GM12878 (cell line): ENCODE results near the gene RDH12. TPM values are rescaled to one million over a fixed set of nuclear protein-coding genes. Genes with fewer than 3 reads are reported as not detected.

Experiments used
- BCL11A ChIP-seq: IDR thresholded peaks from 2 replicates; pipeline ENCODE4 v1.6.1; 2011; ENCODE audit warnings: low read depth, low read length
- CBX3 ChIP-seq: fragments of 200-600 bp; sonication (generic); IDR thresholded peaks from 2 replicates; pipeline ENCODE4 v1.6.1; 2016; ENCODE audit warnings: low read depth, borderline replicate concordance
- CBX5 ChIP-seq: sonication (generic); IDR thresholded peaks from 2 replicates; pipeline ENCODE4 v1.6.1; 2016; ENCODE audit warnings: low read depth, moderate library complexity, mild to moderate bottlenecking, inconsistent platforms
- CHD1 ChIP-seq: IDR thresholded peaks from 2 replicates; pipeline ENCODE4 v1.6.1; 2012; ENCODE audit warnings: low read depth, low read length, improper control_type of control experiment
- CHD4 ChIP-seq: fragments of 200-600 bp; sonication (generic); IDR thresholded peaks from 2 replicates; pipeline ENCODE4 v1.6.1; 2016; ENCODE audit warnings: mild to moderate bottlenecking
- DPF2 ChIP-seq: fragments of 450-650 bp; IDR thresholded peaks from 2 replicates; pipeline ENCODE4 v1.6.1; 2017; ENCODE audit warnings: mild to moderate bottlenecking
- FOXK2 ChIP-seq: fragments of 450-650 bp; IDR thresholded peaks from 2 replicates; pipeline ENCODE4 v1.6.1; 2017; ENCODE audit warnings: mild to moderate bottlenecking, moderate library complexity
- JUNB ChIP-seq: IDR thresholded peaks from 2 replicates; pipeline ENCODE4 v1.6.1; 2016; ENCODE audit warnings: antibody characterized with exemption, mild to moderate bottlenecking
- POLR2A ChIP-seq: IDR thresholded peaks from 2 replicates; pipeline ENCODE4 v1.6.1; 2011; ENCODE audit warnings: low read depth, mild to moderate bottlenecking, low read length
- RAD51 ChIP-seq: fragments of 450-650 bp; IDR thresholded peaks from 2 replicates; pipeline ENCODE4 v1.6.1; 2016; ENCODE audit warnings: moderate library complexity, mild to moderate bottlenecking, inconsistent platforms
- RBBP5 ChIP-seq: fragments of 200-600 bp; sonication (generic); conservative IDR thresholded peaks from 2 replicates; pipeline ENCODE4 v1.6.1; 2016
- RELA ChIP-seq: fragments of 450-650 bp; IDR thresholded peaks from 2 replicates; pipeline ENCODE4 v1.8.0; 2014; ENCODE audit warnings: borderline replicate concordance; ENCODE audit not compliant: partially characterized antibody
- TCF12 ChIP-seq: IDR thresholded peaks from 2 replicates; pipeline ENCODE4 v1.6.1; 2011; ENCODE audit warnings: low read depth, mild to moderate bottlenecking, low read length
- ZNF217 ChIP-seq: fragments of 450-650 bp; IDR thresholded peaks from 2 replicates; pipeline ENCODE4 v1.6.1; 2017; ENCODE audit warnings: antibody characterized with exemption, mild to moderate bottlenecking
- polyA plus RNA-seq, 11 experiments: library from polyadenylated mRNA; depleted of rRNA in 4 of 11; unstranded in 6 of 11; stranded (reverse) in 5 of 11; fragments of >200 nt; fragmentation: Nextera tagmentation in 4 of 11; fragmentation: Illumina TruSeq in 1 of 11; extraction: Ambion mirVana in 4 of 11; extraction: Trizol in 1 of 11; gene quantifications; 1 replicate in 1 of 11; 2 replicates in 10 of 11; pipeline versions ENCODE4 v1.2.1 to v1.2.3, GENCODE V29; 2011 to 2016; ENCODE audit warnings: inconsistent platforms in 2 of 11, missing spikeins in 2 of 11, low read depth in 1 of 11
- total RNA-seq, 4 experiments: library from RNA; depleted of rRNA in 3 of 4; stranded (reverse); fragments of >200 nt in 3 of 4; fragmentation: Illumina TruSeq in 1 of 4; extraction: Trizol in 1 of 4; gene quantifications; 2 replicates each; pipeline versions ENCODE4 v1.2.1 to v1.2.3, GENCODE V29; 2013 to 2021
- TF ChIP-seq, protein P1 (sequence below): IDR thresholded peaks from 2 replicates; pipeline ENCODE4 v1.6.1; 2012; ENCODE audit warnings: low read depth, low read length, improper control_type of control experiment
- TF ChIP-seq, protein P2 (sequence below): IDR thresholded peaks from 2 replicates; pipeline ENCODE4 v1.6.1; 2012; ENCODE audit warnings: low read depth, low read length, improper control_type of control experiment
- TF ChIP-seq, protein P3 (sequence below): fragments of 150-350 bp; IDR thresholded peaks from 2 replicates; pipeline ENCODE4 v1.6.1; 2016; ENCODE audit warnings: low read depth, low read length
- TF ChIP-seq, protein P4 (sequence below), 3 experiments: IDR thresholded peaks in 2 of 3; conservative IDR thresholded peaks in 1 of 3; 2 replicates each; pipeline ENCODE4 v1.5.1; 2011; ENCODE audit warnings: low read depth in 3 of 3, low read length in 3 of 3, mild to moderate bottlenecking in 3 of 3, control low read depth in 2 of 3, moderate library complexity in 2 of 3, inconsistent platforms in 1 of 3, mixed read lengths in 1 of 3; ENCODE audit not compliant: control insufficient read depth in 2 of 3, insufficient read depth in 1 of 3; ENCODE audit errors: extremely low read depth in 1 of 3
- TF ChIP-seq, protein P5 (sequence below): fragments of 450-650 bp; IDR thresholded peaks from 2 replicates; pipeline ENCODE4 v1.6.1; 2016; ENCODE audit warnings: mild to moderate bottlenecking
- TF ChIP-seq, protein P6 (sequence below): fragments of 450-650 bp; IDR thresholded peaks from 2 replicates; pipeline ENCODE4 v1.6.1; 2017; ENCODE audit warnings: antibody characterized with exemption, mild to moderate bottlenecking, moderate library complexity

The RDH12 gene
- total and polyA plus RNA-seq, 10 of the 15 experiments (the other 5 are each of a cell fraction or from before 2014, with no cell fraction given) = not detected

DNA sequence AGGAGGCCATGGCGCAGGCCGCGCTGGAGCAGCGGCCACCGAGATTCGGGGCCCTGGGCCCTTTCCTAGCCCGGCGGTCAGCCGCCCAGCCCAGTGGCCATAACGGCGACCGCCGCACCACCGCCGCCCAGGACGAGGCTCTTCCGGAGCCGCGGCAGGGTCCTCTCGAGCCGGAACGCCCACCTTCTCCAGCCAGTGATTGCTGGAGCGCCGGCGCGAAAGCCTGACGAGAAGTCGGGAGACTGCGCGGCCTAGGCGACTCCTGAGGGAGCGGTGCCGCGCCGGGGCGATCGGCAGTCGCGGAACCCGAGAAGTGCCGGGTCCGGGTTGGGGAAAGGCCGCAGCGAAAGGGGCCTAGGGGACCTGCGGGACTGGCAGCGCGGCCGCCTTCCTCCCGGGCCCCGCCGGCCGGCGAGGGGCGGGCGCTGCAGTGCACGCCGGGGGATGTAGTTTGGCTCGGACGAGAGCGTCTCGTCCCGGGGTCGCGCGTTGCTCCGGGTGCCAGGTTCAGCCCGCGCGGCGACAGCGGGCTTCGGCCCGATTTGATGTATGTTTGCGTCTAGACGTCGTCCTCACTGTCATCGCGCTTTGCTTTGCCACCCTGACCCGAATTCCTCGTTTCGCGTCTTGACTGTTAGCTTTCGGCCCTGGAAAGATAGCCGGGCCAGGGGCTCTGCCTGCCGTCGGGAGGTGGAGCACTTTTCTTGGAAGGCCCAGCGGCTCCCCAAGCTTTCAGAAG is 27.0 kb upstream of the RDH12 start, which contains the start of gene VTI1B (continued):
- TF ChIP-seq, protein P1, sequence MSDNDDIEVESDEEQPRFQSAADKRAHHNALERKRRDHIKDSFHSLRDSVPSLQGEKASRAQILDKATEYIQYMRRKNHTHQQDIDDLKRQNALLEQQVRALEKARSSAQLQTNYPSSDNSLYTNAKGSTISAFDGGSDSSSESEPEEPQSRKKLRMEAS = peak; percentile 83
- no peak for TF ChIP-seq ZNF217
- TF ChIP-seq, protein P2, sequence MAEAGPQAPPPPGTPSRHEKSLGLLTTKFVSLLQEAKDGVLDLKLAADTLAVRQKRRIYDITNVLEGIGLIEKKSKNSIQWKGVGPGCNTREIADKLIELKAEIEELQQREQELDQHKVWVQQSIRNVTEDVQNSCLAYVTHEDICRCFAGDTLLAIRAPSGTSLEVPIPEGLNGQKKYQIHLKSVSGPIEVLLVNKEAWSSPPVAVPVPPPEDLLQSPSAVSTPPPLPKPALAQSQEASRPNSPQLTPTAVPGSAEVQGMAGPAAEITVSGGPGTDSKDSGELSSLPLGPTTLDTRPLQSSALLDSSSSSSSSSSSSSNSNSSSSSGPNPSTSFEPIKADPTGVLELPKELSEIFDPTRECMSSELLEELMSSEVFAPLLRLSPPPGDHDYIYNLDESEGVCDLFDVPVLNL = no peak
- TF ChIP-seq, protein P3, sequence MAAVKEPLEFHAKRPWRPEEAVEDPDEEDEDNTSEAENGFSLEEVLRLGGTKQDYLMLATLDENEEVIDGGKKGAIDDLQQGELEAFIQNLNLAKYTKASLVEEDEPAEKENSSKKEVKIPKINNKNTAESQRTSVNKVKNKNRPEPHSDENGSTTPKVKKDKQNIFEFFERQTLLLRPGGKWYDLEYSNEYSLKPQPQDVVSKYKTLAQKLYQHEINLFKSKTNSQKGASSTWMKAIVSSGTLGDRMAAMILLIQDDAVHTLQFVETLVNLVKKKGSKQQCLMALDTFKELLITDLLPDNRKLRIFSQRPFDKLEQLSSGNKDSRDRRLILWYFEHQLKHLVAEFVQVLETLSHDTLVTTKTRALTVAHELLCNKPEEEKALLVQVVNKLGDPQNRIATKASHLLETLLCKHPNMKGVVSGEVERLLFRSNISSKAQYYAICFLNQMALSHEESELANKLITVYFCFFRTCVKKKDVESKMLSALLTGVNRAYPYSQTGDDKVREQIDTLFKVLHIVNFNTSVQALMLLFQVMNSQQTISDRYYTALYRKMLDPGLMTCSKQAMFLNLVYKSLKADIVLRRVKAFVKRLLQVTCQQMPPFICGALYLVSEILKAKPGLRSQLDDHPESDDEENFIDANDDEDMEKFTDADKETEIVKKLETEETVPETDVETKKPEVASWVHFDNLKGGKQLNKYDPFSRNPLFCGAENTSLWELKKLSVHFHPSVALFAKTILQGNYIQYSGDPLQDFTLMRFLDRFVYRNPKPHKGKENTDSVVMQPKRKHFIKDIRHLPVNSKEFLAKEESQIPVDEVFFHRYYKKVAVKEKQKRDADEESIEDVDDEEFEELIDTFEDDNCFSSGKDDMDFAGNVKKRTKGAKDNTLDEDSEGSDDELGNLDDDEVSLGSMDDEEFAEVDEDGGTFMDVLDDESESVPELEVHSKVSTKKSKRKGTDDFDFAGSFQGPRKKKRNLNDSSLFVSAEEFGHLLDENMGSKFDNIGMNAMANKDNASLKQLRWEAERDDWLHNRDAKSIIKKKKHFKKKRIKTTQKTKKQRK = no peak
- 0 out of 2 replicates have a peak, but pooled peaks have one; percentile 24 for TF ChIP-seq TCF12
- no peak for TF ChIP-seq FOXK2
- no peak for TF ChIP-seq CHD4
- TF ChIP-seq, protein P4, sequence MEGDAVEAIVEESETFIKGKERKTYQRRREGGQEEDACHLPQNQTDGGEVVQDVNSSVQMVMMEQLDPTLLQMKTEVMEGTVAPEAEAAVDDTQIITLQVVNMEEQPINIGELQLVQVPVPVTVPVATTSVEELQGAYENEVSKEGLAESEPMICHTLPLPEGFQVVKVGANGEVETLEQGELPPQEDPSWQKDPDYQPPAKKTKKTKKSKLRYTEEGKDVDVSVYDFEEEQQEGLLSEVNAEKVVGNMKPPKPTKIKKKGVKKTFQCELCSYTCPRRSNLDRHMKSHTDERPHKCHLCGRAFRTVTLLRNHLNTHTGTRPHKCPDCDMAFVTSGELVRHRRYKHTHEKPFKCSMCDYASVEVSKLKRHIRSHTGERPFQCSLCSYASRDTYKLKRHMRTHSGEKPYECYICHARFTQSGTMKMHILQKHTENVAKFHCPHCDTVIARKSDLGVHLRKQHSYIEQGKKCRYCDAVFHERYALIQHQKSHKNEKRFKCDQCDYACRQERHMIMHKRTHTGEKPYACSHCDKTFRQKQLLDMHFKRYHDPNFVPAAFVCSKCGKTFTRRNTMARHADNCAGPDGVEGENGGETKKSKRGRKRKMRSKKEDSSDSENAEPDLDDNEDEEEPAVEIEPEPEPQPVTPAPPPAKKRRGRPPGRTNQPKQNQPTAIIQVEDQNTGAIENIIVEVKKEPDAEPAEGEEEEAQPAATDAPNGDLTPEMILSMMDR (IDR thresholded peaks at IDR 0.05 in 2 of 3, conservative IDR thresholded peaks at IDR 0.05 in 1 of 3; ENCODE audit: control insufficient read depth in 2 of 3, extremely low read depth in 1 of 3, insufficient read depth in 1 of 3, low read depth in 3 of 3, low read length in 3 of 3) = 0 out of 6 replicates have a peak, but pooled peaks of 1 of the 3 experiments have one; percentile 0
- TF ChIP-seq, protein P5, sequence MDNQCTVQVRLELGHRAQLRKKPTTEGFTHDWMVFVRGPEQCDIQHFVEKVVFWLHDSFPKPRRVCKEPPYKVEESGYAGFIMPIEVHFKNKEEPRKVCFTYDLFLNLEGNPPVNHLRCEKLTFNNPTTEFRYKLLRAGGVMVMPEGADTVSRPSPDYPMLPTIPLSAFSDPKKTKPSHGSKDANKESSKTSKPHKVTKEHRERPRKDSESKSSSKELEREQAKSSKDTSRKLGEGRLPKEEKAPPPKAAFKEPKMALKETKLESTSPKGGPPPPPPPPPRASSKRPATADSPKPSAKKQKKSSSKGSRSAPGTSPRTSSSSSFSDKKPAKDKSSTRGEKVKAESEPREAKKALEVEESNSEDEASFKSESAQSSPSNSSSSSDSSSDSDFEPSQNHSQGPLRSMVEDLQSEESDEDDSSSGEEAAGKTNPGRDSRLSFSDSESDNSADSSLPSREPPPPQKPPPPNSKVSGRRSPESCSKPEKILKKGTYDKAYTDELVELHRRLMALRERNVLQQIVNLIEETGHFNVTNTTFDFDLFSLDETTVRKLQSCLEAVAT = 0 out of 2 replicates have a peak, but pooled peaks have one; percentile 29
- TF ChIP-seq BCL11A = no peak
- TF ChIP-seq, protein P6, sequence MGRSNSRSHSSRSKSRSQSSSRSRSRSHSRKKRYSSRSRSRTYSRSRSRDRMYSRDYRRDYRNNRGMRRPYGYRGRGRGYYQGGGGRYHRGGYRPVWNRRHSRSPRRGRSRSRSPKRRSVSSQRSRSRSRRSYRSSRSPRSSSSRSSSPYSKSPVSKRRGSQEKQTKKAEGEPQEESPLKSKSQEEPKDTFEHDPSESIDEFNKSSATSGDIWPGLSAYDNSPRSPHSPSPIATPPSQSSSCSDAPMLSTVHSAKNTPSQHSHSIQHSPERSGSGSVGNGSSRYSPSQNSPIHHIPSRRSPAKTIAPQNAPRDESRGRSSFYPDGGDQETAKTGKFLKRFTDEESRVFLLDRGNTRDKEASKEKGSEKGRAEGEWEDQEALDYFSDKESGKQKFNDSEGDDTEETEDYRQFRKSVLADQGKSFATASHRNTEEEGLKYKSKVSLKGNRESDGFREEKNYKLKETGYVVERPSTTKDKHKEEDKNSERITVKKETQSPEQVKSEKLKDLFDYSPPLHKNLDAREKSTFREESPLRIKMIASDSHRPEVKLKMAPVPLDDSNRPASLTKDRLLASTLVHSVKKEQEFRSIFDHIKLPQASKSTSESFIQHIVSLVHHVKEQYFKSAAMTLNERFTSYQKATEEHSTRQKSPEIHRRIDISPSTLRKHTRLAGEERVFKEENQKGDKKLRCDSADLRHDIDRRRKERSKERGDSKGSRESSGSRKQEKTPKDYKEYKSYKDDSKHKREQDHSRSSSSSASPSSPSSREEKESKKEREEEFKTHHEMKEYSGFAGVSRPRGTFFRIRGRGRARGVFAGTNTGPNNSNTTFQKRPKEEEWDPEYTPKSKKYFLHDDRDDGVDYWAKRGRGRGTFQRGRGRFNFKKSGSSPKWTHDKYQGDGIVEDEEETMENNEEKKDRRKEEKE = no peak
- peak; percentile 73 for TF ChIP-seq DPF2
- TF ChIP-seq CBX5 = no peak
- TF ChIP-seq RAD51 = no peak
- peak; percentile 74 for TF ChIP-seq RELA
- TF ChIP-seq RBBP5 = no peak
- no peak for TF ChIP-seq CBX3
- no peak for TF ChIP-seq JUNB
- TF ChIP-seq POLR2A = peak; percentile 94
- TF ChIP-seq CHD1 = no peak
